OCI-LY7 (cell line): ENCODE measurements around the gene HSPA2.

Experiments used
- EZH2phosphoT487 ChIP-seq: fragments of 200-600 bp; sonication (generic); IDR thresholded peaks from 2 replicates; pipeline ENCODE4 v1.6.1; 2018; ENCODE audit warnings: low read depth, borderline replicate concordance, mild to moderate bottlenecking, mixed run types, antibody characterized with exemption, low read length, moderate library complexity, mixed read lengths
- TF ChIP-seq, protein P1 (sequence below): fragments of 200-600 bp; sonication (generic); conservative IDR thresholded peaks from 2 replicates; pipeline ENCODE4 v1.5.1; 2014; ENCODE audit warnings: mild to moderate bottlenecking, antibody characterized with exemption, low read length, moderate library complexity, mixed read lengths

DNA sequence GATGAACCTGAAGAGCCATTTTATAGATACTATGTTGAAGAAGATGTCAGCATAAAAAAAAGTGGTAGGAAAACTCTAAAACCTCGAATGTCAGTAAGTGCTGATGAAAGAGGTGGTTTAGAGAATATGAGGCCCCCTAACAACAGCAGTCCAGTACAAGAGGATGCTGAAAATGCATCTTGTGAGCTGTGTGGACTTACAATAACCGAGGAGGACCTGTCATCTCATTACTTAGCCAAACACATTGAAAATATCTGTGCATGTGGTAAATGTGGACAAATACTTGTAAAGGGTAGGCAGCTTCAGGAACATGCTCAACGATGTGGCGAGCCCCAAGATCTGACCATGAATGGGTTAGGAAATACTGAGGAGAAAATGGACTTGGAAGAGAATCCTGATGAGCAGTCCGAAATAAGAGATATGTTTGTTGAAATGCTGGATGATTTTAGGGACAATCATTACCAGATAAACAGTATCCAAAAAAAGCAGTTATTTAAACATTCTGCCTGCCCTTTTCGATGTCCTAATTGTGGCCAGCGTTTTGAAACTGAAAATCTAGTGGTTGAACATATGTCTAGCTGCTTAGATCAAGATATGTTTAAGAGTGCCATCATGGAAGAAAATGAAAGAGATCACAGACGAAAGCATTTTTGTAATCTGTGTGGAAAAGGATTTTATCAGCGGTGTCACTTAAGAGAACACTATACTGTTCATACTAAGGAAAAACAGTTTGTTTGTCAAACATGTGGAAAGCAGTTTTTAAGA lies 17.8 kb upstream of the HSPA2 start:
- TF ChIP-seq, protein P1, sequence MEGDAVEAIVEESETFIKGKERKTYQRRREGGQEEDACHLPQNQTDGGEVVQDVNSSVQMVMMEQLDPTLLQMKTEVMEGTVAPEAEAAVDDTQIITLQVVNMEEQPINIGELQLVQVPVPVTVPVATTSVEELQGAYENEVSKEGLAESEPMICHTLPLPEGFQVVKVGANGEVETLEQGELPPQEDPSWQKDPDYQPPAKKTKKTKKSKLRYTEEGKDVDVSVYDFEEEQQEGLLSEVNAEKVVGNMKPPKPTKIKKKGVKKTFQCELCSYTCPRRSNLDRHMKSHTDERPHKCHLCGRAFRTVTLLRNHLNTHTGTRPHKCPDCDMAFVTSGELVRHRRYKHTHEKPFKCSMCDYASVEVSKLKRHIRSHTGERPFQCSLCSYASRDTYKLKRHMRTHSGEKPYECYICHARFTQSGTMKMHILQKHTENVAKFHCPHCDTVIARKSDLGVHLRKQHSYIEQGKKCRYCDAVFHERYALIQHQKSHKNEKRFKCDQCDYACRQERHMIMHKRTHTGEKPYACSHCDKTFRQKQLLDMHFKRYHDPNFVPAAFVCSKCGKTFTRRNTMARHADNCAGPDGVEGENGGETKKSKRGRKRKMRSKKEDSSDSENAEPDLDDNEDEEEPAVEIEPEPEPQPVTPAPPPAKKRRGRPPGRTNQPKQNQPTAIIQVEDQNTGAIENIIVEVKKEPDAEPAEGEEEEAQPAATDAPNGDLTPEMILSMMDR, result no peak
- no peak for TF ChIP-seq EZH2phosphoT487
